Activated naive CD8-positive, alpha-beta T cell (primary cell): ENCODE results near the gene FAXDC2.

Source experiments
- H3K27ac Mint-ChIP-seq: one replicate; pipeline ENCODE4 v1.8.0; 2021; ENCODE audit warnings: mixed read lengths
- H3K27me3 Mint-ChIP-seq: one replicate; pipeline ENCODE4 v1.8.0; 2021; ENCODE audit warnings: mixed read lengths
- H3K36me3 Mint-ChIP-seq: one replicate; pipeline ENCODE4 v1.8.0; 2021; ENCODE audit warnings: mixed read lengths
- H3K4me1 Mint-ChIP-seq: one replicate; pipeline ENCODE4 v1.8.0; 2021; ENCODE audit warnings: low read depth, mixed read lengths
- H3K4me3 Mint-ChIP-seq: one replicate; pipeline ENCODE4 v1.8.0; 2021; ENCODE audit warnings: mild to moderate bottlenecking, mixed read lengths
- H3K9me3 Mint-ChIP-seq: one replicate; pipeline ENCODE4 v1.8.0; 2021; ENCODE audit warnings: low read depth, mixed read lengths

The FAXDC2 gene, protein sequence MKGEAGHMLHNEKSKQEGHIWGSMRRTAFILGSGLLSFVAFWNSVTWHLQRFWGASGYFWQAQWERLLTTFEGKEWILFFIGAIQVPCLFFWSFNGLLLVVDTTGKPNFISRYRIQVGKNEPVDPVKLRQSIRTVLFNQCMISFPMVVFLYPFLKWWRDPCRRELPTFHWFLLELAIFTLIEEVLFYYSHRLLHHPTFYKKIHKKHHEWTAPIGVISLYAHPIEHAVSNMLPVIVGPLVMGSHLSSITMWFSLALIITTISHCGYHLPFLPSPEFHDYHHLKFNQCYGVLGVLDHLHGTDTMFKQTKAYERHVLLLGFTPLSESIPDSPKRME

DNA sequence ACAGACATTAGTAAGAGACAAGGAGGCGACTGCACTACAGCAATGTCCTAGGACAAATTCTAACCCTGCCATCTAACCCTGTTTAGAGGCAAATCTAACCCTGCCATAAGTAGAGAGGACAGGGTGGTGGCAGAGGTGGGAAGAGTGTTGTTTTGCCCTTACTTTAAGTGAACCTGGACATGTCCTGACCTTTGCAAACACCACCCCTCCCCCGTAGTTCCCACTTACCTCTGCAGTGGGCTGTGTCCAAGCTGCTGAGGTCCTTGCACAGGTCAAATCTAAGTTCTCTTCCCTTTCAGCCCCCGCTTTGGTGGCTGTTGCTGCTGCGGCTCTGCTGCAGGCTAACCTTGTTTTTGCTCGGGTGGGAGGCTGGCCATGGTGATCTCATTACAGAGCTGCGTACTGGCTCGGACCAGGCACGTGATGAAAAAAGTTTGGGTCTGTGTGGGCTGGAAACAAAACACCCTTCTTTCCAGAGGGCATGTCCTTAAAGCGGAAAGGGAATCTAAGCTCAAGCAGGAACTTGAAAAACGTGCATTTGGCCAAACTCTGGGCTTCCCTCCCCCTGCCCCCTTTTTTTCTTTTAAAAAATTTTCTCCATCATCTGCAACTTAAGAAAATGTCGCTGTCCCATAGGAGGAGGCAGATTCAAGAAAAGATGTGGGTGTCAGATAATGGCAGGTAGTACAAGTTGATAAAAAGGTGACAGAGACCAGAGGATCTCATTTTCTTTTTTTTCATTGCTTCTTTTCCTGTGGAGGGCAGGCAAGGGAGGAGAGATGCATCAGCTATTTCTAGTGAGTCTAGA lies at the start of gene FAXDC2:
Gene FAXDC2 (minus strand): TSS at position 349 of the 808 bp plus-strand sequence. CDS start 12,425 bp downstream, outside the sequence.
- peak within 1 kb of the TSS; percentile 10 for H3K27ac Mint-ChIP-seq
- no peaks in the 10 kb centered on the region for H3K27me3 Mint-ChIP-seq

DNA sequence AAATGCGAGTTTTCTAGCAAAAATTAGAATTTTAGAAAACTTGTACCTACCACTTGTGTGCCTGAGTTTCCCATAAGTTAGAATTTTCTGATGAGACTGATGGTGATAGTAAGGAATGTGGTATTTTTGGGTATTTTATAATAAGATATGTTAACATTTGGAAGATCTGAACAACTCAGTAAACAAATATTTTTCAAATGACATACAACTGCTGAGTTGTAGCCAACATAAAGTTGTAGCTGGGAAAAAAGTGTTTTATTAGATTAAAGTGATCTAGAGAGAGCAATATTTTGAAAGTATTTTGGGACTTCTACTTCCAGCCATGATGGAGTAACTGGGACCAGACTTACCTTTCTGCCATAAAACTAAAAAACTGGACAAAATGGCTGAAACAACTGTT lies 49.7 kb upstream of the FAXDC2 start:
- no peaks in the 10 kb centered on the region for H3K9me3 Mint-ChIP-seq
- H3K4me1 Mint-ChIP-seq: no peaks in the 10 kb centered on the region
- peaks cover 17% of the 10 kb centered on the region for H3K36me3 Mint-ChIP-seq
- no peak overlapping the region for H3K27ac Mint-ChIP-seq
- no peak overlapping the region for H3K4me3 Mint-ChIP-seq
- H3K27me3 Mint-ChIP-seq: no peaks in the 10 kb centered on the region

More for the DNA sequence above, at the start of gene FAXDC2:
- Mint-ChIP-seq H3K4me1 (peaks cover 20% of the 10 kb centered on the region), H3K4me3 (no peak within 1 kb of the TSS), H3K36me3 (peaks cover 6% of the 10 kb centered on the region), H3K9me3 (no peaks in the 10 kb centered on the region)

DNA sequence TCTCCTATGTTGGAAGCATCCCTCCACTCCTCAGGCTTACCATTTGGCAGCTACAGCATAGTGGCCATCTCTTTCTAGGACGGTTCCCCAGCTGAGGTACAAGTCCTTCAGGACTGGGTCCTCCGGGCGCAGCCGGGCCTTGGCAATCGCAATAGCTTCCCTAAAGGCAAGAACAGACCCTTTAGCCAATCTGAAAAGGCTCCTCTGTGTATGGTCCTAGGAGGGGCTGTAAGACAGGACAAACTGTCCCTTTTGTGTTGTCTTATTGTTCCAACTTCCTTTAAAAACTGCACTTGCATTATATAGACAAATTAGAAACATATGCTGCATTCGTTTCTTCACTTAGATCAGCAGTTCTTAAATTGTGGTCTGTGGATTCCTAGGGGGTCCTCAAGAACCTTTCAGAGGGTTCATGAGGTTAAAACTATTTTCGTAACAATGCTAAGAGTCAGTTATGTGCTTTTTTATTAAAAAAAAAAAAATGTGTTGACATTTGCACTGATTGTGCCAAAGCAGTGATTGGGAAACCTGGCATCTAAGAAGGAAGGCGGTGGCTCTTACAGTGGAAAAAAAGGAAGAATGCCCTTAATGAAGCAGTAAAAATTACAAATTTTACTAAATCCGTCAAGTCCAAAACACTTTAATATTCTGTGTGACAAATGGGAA lies 48.9 kb upstream of the FAXDC2 start:
- peaks cover 17% of the 10 kb centered on the region for H3K36me3 Mint-ChIP-seq
- H3K4me3 Mint-ChIP-seq: no peak overlapping the region
- no peaks in the 10 kb centered on the region for H3K4me1 Mint-ChIP-seq
- H3K27ac Mint-ChIP-seq: no peak overlapping the region
- H3K27me3 Mint-ChIP-seq: no peaks in the 10 kb centered on the region
- H3K9me3 Mint-ChIP-seq: no peaks in the 10 kb centered on the region

DNA sequence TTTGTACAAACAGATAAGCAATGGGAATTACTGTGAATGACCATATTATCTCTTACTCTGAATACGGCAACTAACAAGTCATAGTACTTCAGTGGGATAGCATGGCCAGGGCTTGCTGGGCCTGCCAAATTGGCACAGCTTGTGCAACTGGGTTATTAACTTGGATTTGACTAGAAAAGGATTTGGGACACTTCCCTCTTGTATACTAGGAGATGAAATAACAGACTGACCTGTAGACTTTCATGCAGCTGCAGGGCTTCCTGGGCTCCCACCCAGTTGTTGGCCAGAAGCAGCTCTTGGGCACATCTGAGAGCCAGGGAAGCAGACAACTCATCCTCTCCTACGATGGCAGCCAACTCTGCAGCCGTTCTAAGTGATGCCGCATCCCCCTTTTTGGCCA lies 47.8 kb upstream of the FAXDC2 start:
- Mint-ChIP-seq H3K27ac (no peak overlapping the region), H3K4me1 (no peaks in the 10 kb centered on the region), H3K4me3 (no peak overlapping the region), H3K9me3 (no peaks in the 10 kb centered on the region), H3K36me3 (peaks cover 17% of the 10 kb centered on the region), H3K27me3 (no peaks in the 10 kb centered on the region)

DNA sequence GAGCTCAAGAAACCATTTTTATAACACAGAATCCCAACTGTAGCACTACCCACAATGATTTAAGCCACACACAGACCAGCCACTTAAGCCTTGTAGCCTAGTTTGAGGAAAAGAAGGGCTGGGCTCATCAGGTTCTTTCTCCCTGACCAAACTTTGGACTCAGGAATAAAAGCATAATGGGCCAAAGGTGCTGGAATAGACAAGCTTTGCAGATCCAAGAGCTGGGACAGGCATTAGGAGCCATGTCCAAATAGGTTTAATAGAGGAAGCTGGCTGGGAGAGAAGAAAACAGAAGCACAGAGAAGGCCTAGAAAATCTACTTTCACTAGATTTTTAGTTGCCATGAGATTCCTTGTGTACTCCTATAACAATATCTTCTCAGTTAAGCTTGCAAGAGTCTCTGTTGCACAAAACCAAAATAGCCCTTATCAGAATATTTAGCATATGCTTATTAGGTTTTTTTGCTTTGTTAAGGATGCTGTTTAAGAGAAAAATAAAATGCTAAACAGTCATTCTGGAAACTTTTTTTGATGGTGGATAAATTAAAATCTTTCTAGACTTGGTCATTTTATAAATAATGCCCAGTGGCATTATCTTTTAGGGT lies 46.3 kb upstream of the FAXDC2 start:
- Mint-ChIP-seq H3K27me3 (no peaks in the 10 kb centered on the region), H3K4me3 (no peak overlapping the region), H3K9me3 (no peaks in the 10 kb centered on the region), H3K27ac (no peak overlapping the region), H3K36me3 (peaks cover 19% of the 10 kb centered on the region), H3K4me1 (no peaks in the 10 kb centered on the region)

DNA sequence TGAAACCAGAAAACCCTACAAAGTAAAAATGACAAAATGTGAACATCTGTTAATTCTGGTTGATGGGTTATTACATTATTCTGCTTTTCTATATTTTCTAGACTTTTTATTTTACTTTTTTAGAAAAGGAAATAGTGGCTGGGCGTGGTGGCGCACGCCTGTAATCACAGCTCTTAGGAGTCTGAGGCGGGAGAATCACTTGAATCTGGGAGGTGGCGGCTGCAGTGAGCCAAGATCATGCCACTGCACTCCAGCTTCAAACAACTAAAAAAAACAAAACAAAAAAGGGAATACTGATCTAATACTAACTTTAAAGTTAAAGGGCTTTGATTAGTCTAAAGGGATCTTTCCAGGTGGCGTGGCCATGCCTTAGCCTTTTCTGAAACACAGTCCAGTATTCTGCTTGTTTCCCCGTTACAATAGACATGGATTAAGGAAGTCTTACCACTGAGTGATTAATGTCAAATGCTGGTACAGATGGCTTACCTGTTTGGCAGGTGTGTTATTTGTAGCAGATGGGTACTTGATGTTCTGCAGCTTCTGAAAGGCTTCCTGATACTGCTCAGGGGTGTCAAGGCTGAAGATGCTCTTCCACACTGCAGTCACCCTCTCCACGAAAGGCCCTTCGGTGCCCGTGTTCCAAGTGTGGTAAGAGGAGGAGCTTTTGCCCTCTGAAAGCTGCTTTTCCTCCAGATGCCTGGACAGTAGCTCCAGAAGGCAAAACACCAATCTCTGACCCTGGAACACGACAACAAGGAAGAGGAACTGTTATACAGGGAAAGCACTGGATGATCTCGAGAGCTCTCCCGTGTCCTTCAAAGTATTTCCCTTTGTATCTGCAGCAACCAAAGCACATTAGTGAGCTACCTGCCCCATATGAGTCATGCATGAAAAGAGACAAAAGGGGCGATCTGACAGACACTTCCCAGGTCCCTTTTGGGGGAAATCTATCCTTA lies 45.5 kb upstream of the FAXDC2 start:
- Mint-ChIP-seq H3K4me1 (no peaks in the 10 kb centered on the region), H3K4me3 (no peak overlapping the region), H3K27ac (no peak overlapping the region), H3K36me3 (peaks cover 22% of the 10 kb centered on the region), H3K9me3 (no peaks in the 10 kb centered on the region), H3K27me3 (no peaks in the 10 kb centered on the region)

DNA sequence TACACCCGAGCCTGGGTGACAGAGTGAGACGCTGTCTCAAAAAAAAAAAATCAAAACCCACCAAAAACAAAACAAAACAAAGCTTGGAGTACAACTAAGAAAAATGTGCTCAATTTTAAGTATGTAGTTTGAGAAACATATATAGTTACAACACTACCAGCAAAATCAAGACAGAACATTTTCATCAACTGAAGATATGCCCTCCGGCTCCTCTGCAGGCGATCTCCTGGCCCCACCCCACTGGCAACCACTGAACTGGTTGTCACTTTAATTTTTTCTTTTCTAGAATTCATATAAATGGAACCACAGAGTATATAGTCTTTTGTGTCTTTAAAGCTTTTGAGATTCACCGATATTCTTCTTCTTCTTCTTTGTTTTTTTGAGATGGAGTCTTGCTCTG lies 43.0 kb upstream of the FAXDC2 start:
- Mint-ChIP-seq H3K4me1 (no peaks in the 10 kb centered on the region), H3K36me3 (peaks cover 30% of the 10 kb centered on the region)

DNA sequence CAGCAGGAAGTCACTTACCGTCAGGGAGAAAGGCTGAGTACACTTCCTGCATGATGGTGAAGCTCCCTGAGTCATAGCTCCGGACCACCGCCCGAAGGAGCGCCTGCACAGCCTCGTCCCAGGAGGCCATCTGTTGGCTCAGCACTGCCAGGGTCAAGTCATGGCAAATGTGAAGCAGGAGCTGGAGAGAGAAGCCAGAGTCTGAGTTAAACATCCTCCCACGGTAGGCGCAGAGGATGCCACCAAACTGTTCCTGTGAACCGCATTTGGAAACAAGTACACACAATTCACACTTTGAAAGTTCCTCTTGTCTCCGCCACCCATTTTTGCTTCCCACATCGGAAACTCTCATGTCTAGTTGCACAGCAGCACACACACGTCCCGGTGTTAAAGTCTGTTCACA lies 42.0 kb upstream of the FAXDC2 start:
- H3K27ac Mint-ChIP-seq: no peak overlapping the region
- peaks cover 2% of the 10 kb centered on the region for H3K9me3 Mint-ChIP-seq
- H3K27me3 Mint-ChIP-seq: no peaks in the 10 kb centered on the region
- peaks cover 38% of the 10 kb centered on the region for H3K36me3 Mint-ChIP-seq
- no peaks in the 10 kb centered on the region for H3K4me1 Mint-ChIP-seq
- no peak overlapping the region for H3K4me3 Mint-ChIP-seq

More for the DNA sequence above, 43.0 kb upstream of the FAXDC2 start:
- no peaks in the 10 kb centered on the region for H3K27me3 Mint-ChIP-seq
- no peaks in the 10 kb centered on the region for H3K9me3 Mint-ChIP-seq
- no peak overlapping the region for H3K4me3 Mint-ChIP-seq
- H3K27ac Mint-ChIP-seq: no peak overlapping the region

DNA sequence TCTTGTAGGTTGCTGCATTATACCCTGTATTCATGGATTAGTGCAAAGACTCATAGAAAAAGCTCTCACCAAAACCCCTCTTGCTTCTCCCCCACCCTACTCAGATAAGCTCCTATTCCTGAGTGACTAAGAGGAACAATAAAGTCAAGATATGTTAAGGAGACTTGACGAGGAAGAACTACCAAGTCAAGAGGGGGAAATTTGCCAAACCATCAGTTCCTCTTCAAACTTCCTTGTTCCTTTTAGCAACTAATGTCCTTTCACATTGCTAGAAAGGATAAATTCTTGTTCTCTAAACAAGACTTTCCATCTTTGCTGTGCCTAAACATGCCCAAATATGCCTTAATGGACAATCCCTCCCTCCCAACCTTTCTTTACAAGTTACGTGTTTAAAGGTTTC lies 35.0 kb upstream of the FAXDC2 start:
- Mint-ChIP-seq H3K27me3 (no peaks in the 10 kb centered on the region), H3K4me3 (no peak overlapping the region), H3K9me3 (peaks cover 29% of the 10 kb centered on the region), H3K27ac (no peak overlapping the region), H3K4me1 (no peaks in the 10 kb centered on the region), H3K36me3 (peaks cover 67% of the 10 kb centered on the region)

DNA sequence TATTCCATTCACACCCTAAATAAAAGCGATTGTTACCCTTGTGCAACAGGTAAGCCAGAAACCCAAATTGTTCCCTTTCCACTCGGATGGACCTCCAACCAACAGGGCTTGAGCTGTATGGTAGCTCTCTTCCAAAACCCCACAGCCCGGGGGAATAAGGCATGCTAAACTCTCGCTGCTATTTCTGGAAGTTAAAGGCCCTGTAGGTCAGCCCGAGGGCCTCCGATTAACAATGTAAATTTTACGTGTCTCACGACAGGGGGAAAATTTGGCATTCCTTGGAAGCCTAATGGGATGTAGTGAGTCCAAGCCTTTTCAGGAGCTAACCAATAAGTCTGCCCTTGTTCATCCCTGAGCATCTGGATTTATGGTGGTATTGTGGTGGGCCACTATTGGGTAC lies 34.0 kb upstream of the FAXDC2 start:
- peaks cover 71% of the 10 kb centered on the region for H3K36me3 Mint-ChIP-seq
- no peak overlapping the region for H3K4me3 Mint-ChIP-seq
- H3K27me3 Mint-ChIP-seq: no peaks in the 10 kb centered on the region
- H3K9me3 Mint-ChIP-seq: peaks cover 29% of the 10 kb centered on the region
- no peaks in the 10 kb centered on the region for H3K4me1 Mint-ChIP-seq
- H3K27ac Mint-ChIP-seq: no peak overlapping the region

DNA sequence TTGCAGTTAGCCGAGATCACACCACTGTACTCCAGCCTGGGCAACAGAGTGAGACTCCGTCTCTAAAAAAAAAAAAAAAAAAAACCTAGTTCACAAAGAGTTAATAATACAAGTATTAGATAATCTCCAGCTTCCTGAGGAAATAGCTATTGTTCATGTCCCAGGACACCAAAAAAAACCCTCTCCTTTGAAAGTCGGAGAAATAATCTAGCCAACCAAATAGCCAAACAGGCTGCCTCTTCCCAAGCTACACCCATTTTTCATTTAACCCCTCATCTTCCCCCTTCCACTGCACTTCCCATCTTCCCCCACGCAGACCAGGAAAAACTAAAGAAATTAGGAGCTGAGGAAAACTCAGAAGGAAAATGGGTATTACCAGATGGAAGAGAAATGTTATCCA lies 31.6 kb upstream of the FAXDC2 start:
- Mint-ChIP-seq H3K4me1 (no peaks in the 10 kb centered on the region), H3K9me3 (peaks cover 30% of the 10 kb centered on the region), H3K36me3 (peaks cover 65% of the 10 kb centered on the region), H3K4me3 (no peak overlapping the region), H3K27ac (no peak overlapping the region), H3K27me3 (no peaks in the 10 kb centered on the region)

DNA sequence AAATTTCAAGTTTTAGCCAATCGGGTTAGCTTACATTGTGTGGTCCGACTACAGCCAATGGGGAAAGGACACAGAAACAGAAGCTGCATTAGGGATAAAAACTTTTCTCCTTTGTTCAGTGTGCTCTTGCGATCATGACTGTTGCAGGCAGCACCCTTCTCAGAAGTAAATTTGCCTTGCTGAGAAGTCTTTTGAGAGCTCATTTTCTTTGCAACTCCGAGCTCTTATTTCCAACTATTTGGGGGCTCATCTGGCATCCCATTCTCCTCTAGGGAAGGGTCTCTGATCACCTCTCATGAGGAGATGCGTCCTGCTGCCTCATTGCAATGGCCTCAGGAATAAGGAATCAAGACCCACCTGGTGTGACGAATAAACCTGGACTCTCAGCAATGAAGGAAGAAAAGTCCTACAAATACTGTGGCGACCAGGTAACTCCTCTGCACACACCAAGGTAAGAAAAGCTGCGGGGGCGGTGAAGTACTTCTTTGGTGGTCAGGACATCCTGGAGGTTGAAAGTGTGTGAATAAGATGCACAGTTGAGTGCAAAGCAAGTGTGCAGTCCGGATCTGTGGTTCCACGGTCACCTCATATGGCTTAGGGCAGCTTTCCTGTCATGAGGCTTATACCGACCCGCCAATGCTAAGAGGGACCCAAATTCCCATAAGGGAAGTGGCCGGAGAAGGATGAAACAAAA lies 28.4 kb upstream of the FAXDC2 start:
- Mint-ChIP-seq H3K4me3 (no peak overlapping the region), H3K9me3 (peaks cover 18% of the 10 kb centered on the region), H3K4me1 (no peaks in the 10 kb centered on the region), H3K36me3 (peaks cover 62% of the 10 kb centered on the region), H3K27me3 (no peaks in the 10 kb centered on the region), H3K27ac (no peak overlapping the region)

DNA sequence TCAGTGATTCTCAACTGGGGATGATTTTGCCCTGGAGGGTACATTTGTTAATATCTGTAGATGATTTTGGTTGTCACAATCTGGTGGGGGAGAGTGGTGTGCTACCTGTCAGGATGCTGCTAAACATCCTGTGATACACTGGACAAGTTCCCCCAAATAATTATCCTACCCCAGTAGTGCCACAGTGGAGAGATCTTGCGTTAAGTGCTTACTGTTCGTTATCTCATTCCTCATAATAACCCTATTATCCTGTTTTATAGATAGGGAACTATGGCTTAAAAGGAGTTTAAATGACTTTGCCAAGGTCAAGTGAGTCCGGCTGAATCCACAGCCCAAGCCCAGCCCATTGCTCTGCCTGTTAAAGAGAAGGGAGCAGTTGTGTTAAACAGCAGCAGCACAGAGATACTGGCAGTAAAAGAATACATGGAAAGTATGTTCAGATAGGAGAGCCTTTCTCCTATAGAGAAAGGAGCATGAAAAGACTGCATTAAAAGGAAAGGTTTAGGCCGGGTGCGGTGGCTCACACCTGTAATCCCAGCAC lies 23.5 kb upstream of the FAXDC2 start:
- H3K27ac Mint-ChIP-seq: no peak overlapping the region
- no peaks in the 10 kb centered on the region for H3K4me1 Mint-ChIP-seq
- H3K36me3 Mint-ChIP-seq: peaks cover 36% of the 10 kb centered on the region
- no peaks in the 10 kb centered on the region for H3K27me3 Mint-ChIP-seq
- no peak overlapping the region for H3K4me3 Mint-ChIP-seq
- peaks cover 5% of the 10 kb centered on the region for H3K9me3 Mint-ChIP-seq
